Cardiac muscle cell (in vitro differentiated cells and primary cell): ENCODE results near the gene APEX1. TPM values are rescaled to one million over a fixed set of nuclear protein-coding genes. Genes with fewer than 3 reads are reported as not detected.
A peak's percentile ranks its signal among the peaks of the same experiment; 100 is the strongest.

Source experiments
- DNase-seq, 2 donors: peaks; one replicate each; pipeline versions ENCODE4 v3.0.0 to v3.0.0-alpha.2; 2010 to 2017; ENCODE audit warnings: low read depth in 1 of 2, low spot score in 1 of 2
- H3K27ac ChIP-seq: fragments of 200-600 bp; sonication (generic); 2 replicates; pipeline ENCODE4 v1.5.1; 2016
- H3K27me3 ChIP-seq: fragments of 200-600 bp; sonication (generic); 2 replicates; pipeline ENCODE4 v1.6.0; 2016; ENCODE audit warnings: control low read depth
- H3K36me3 ChIP-seq: fragments of 200-600 bp; sonication (generic); 2 replicates; pipeline ENCODE4 v1.5.1; 2016; ENCODE audit warnings: control low read depth
- H3K4me1 ChIP-seq: fragments of 200-600 bp; sonication (generic); 2 replicates; pipeline ENCODE4 v1.8.1; 2017; ENCODE audit warnings: low read depth, mild to moderate bottlenecking, mixed run types
- H3K4me3 ChIP-seq: fragments of 200-600 bp; sonication (generic); 2 replicates; pipeline ENCODE4 v1.5.1; 2016; ENCODE audit warnings: mild to moderate bottlenecking
- H3K9me3 ChIP-seq: fragments of 200-600 bp; sonication (generic); 2 replicates; pipeline ENCODE4 v1.5.1; 2017; ENCODE audit warnings: low read depth, mild to moderate bottlenecking, control low read depth
- CTCF ChIP-seq: IDR thresholded peaks from 2 replicates; pipeline ENCODE4 v1.5.1; 2012; ENCODE audit warnings: low read depth, mild to moderate bottlenecking, low read length
- polyA plus RNA-seq: library from polyadenylated mRNA; unstranded; fragments of >200 nt; fragmentation: Nextera tagmentation; extraction: Ambion mirVana; gene quantifications from 2 replicates; pipeline ENCODE4 v1.2.1, GENCODE V29; 2016
- total RNA-seq: library from RNA; depleted of rRNA; stranded (reverse); fragments of >200 nt; gene quantifications from 2 replicates; pipeline ENCODE4 v1.2.3, GENCODE V29; 2016

The APEX1 gene
- total and polyA plus RNA-seq, 2 experiments from 2014 or later, result 185 to 358 TPM

DNA sequence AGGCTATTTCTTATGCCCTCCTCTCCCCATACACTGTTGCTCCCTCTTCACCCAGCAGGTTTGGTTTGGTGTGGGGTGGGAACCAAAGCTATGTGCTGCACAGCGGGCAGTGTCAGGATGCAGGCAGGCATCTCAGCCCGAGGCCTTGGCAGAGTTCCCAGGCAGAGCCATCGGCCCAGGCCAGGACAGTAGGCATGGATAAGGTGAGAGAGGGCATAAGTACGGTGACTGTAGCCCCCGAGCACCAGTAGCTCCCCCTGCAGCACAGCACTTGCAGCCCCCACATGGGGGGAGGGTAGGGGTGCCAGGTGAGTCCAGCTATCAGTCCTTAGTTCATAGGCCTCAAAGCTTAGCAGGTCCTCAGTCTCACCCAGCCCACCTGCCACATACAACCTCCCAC, 26.2 kb upstream of the APEX1 start:
- Histone ChIP-seq H3K4me3 (no peak overlapping the region), H3K36me3 (no peaks in the 10 kb centered on the region), H3K4me1 (no peaks in the 10 kb centered on the region), H3K27me3 (no peaks in the 10 kb centered on the region), H3K27ac (no peak overlapping the region), H3K9me3 (no peaks in the 10 kb centered on the region)
- no peak for TF ChIP-seq CTCF
- DNase-seq, result no peak

GRCh38 chr14:20429801-20430669, 25.0 kb upstream of the APEX1 start:
- no peak for DNase-seq

DNA sequence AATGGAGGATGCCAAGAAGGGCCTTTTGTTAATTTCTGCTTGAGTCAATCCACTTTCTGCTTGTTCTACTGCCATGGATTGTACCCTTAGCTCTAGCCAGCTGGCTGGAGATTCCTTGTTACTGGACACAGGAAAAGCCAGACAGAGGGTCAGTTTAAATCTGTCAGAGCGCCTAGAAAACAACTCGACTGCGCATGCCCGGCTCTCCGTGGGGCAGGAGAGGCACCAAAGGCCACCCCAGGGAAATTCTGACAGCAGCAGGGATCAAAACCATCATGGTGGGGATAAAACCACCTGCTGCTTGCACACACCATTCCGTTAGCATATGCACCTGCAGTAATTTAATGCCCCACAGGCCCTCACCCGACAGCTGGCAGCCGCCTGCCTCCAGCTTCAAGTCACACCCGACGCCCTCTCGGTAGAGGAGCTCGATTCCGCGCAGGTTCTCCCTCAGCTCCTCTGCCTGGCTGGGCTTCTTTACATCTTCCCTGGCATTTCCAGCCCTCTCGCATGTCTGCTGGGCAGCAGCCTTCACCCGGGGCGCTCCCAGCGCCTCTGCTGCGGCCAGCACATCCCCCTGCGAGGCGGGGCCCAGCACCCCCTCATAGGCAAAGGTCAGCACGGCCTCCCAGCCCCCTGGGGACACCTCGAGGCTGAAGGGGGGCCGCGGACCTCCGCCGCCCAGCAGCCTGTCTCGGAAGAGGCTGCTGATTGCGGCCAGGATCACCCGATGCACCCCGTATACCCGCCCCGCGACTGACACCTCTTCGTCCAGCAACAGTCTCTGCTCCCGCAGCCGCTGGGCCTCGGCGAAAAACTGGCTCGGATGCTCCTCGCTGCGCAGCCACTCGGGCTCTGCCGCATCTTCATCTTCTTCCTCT, 20.1 kb upstream of the APEX1 start:
- no peak overlapping the region for H3K27ac ChIP-seq
- DNase-seq, result peak in 1 of 2 donors; percentile 35
- no peaks in the 10 kb centered on the region for H3K36me3 ChIP-seq
- H3K9me3 ChIP-seq, result no peaks in the 10 kb centered on the region
- no peaks in the 10 kb centered on the region for H3K27me3 ChIP-seq
- no peaks in the 10 kb centered on the region for H3K4me1 ChIP-seq
- no peak for TF ChIP-seq CTCF
- no peak overlapping the region for H3K4me3 ChIP-seq

More at GRCh38 chr14:20429801-20430669, 25.0 kb upstream of the APEX1 start:
- Histone ChIP-seq H3K27me3 (no peaks in the 10 kb centered on the region), H3K9me3 (no peaks in the 10 kb centered on the region), H3K27ac (no peak overlapping the region), H3K4me3 (no peak overlapping the region), H3K36me3 (no peaks in the 10 kb centered on the region), H3K4me1 (no peaks in the 10 kb centered on the region)
- TF ChIP-seq CTCF, result no peak

GRCh38 chr14:20435582-20436362, 19.3 kb upstream of the APEX1 start, which contains the start of gene KLHL33:
Gene KLHL33 (minus strand): TSS chr14:20436166. CDS start chr14:20435811, 355 bp downstream.
- Histone ChIP-seq H3K27me3 (no peaks in the 10 kb centered on the region), H3K9me3 (no peaks in the 10 kb centered on the region), H3K36me3 (no peaks in the 10 kb centered on the region), H3K27ac (no peak within 1 kb of the TSS), H3K4me3 (no peak within 1 kb of the TSS), H3K4me1 (no peaks in the 10 kb centered on the region)
- DNase-seq, result no peak
- no peak for TF ChIP-seq CTCF

DNA sequence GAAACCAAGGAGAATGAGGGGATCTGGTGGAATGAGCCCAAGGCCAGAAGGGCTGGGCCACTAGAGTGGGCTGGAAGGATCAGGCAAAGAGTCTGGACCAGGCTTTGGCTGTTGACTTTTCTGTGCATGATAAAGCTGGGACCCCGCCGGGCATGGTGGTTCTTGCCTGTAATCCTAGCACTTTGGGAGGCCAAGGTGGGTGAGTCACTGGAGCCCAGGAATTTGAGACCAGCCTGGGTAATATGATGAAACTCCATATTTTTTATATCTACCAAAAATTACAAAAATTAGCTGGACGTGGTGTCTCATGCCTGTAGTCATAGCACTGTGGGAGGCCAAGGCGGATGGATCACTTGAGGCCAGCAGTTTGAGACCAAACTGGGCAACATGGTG, 18.7 kb upstream of the APEX1 start:
- DNase-seq, result peak in 1 of 2 donors; percentile 75
- no peak overlapping the region for H3K27ac ChIP-seq
- H3K4me1 ChIP-seq, result no peaks in the 10 kb centered on the region
- no peak overlapping the region for H3K4me3 ChIP-seq
- no peaks in the 10 kb centered on the region for H3K9me3 ChIP-seq
- H3K36me3 ChIP-seq, result no peaks in the 10 kb centered on the region
- TF ChIP-seq CTCF, result no peak
- H3K27me3 ChIP-seq, result no peaks in the 10 kb centered on the region
